GM12873 (cell line): Measurements from ENCODE around the gene GLYR1.

Source experiments
- CTCF ChIP-seq: IDR thresholded peaks from 2 replicates; pipeline ENCODE4 v1.5.1; 2012; ENCODE audit warnings: low read depth, mild to moderate bottlenecking, moderate library complexity, low read length, control low read depth; ENCODE audit not compliant: insufficient read depth; ENCODE audit errors: missing control alignments

Gene GLYR1

GRCh38 chr16:4813251-4814003, 33.7 kb downstream of the GLYR1 start:
- no peak for TF ChIP-seq CTCF

GRCh38 chr16:4811773-4812172, 35.3 kb downstream of the GLYR1 start:
- TF ChIP-seq CTCF = no peak

- TF ChIP-seq CTCF = no peak
These were observed 35.8 kb downstream of the GLYR1 start for GRCh38 chr16:4811242-4811641.

GRCh38 chr16:4806280-4806679, 40.8 kb downstream of the GLYR1 start:
- TF ChIP-seq CTCF = no peak

- no peak for TF ChIP-seq CTCF
These were observed 41.9 kb downstream of the GLYR1 start for GRCh38 chr16:4805231-4805630.

GRCh38 chr16:4803898-4804762, 43.0 kb downstream of the GLYR1 start:
- TF ChIP-seq CTCF = no peak

- no peak for TF ChIP-seq CTCF
These were observed 43.7 kb downstream of the GLYR1 start for GRCh38 chr16:4803401-4803844.
